ENCODE results near the gene BSG.

- TF ChIP-seq GATA3 (IDR thresholded peaks at IDR 0.05; ENCODE audit: low read depth, low read length) (no peak), GATA2 (IDR thresholded peaks at IDR 0.05; ENCODE audit: low read depth, low read length) (no peak)
Measured at GRCh38 chr19:602391-603301, 30.2 kb downstream of the BSG start.

All from SH-SY5Y (cell line).